Measurements from ENCODE around the gene EPAS1.

The EPAS1 gene

GRCh38 chr2:46319711-46320110 is 22.5 kb downstream of the EPAS1 start:
- Histone ChIP-seq H3K4me2 (ENCODE audit: low read depth, low read length) (no peak overlapping the region), H3K4me3 (ENCODE audit: low read length) (no peak overlapping the region), H3K27me3 (replicated peaks; ENCODE audit: insufficient read depth, low read length) (no peaks in the 10 kb centered on the region), H3K9ac (ENCODE audit: low read length) (no peak overlapping the region), H3K9me3 (replicated peaks; ENCODE audit: insufficient read depth, low read length) (no peaks in the 10 kb centered on the region), H3K36me3 (replicated peaks; ENCODE audit: insufficient read depth, low read length) (no peaks in the 10 kb centered on the region), H3K27ac (ENCODE audit: low read length) (no peak overlapping the region), H3K9me2 (replicated peaks; ENCODE audit: insufficient read depth, low read length) (no peaks in the 10 kb centered on the region), H2AFZ (ENCODE audit: low read length) (no peak overlapping the region), H3F3A (ENCODE audit: insufficient read depth, low read length) (no peaks in the 10 kb centered on the region), H4K20me1 (ENCODE audit: insufficient read depth, low read length) (no peaks in the 10 kb centered on the region), H3K4me1 (ENCODE audit: low read length) (no peaks in the 10 kb centered on the region), H3K79me2 (ENCODE audit: low read length) (no peaks in the 10 kb centered on the region)
- no peak for DNase-seq
- TF ChIP-seq EZH2phosphoT487 (IDR thresholded peaks at IDR 0.05; ENCODE audit: low read length) (no peak), EZH2 (optimal IDR thresholded peaks at IDR 0.05; ENCODE audit: low read depth, low read length) (no peak), CTCF (IDR thresholded peaks at IDR 0.05; ENCODE audit: low read length) (no peak)

- Histone ChIP-seq H3K9me3 (replicated peaks; ENCODE audit: insufficient read depth, low read length) (no peaks in the 10 kb centered on the region), H4K20me1 (ENCODE audit: insufficient read depth, low read length) (no peaks in the 10 kb centered on the region), H3K9ac (ENCODE audit: low read length) (no peak overlapping the region), H3K4me1 (ENCODE audit: low read length) (no peaks in the 10 kb centered on the region), H3K27me3 (replicated peaks; ENCODE audit: insufficient read depth, low read length) (no peaks in the 10 kb centered on the region), H2AFZ (ENCODE audit: low read length) (no peak overlapping the region), H3K4me2 (ENCODE audit: low read depth, low read length) (no peak overlapping the region), H3K79me2 (ENCODE audit: low read length) (no peaks in the 10 kb centered on the region), H3K4me3 (ENCODE audit: low read length) (no peak overlapping the region), H3K36me3 (replicated peaks; ENCODE audit: insufficient read depth, low read length) (no peaks in the 10 kb centered on the region), H3K9me2 (replicated peaks; ENCODE audit: insufficient read depth, low read length) (no peaks in the 10 kb centered on the region), H3F3A (ENCODE audit: insufficient read depth, low read length) (no peaks in the 10 kb centered on the region), H3K27ac (ENCODE audit: low read length) (no peak overlapping the region)
- TF ChIP-seq CTCF (IDR thresholded peaks at IDR 0.05; ENCODE audit: low read length): no peak
- no peak for TF ChIP-seq EZH2phosphoT487 (IDR thresholded peaks at IDR 0.05; ENCODE audit: low read length)
- no peak for TF ChIP-seq EZH2 (optimal IDR thresholded peaks at IDR 0.05; ENCODE audit: low read depth, low read length)
- no peak for DNase-seq
Measured at GRCh38 chr2:46320141-46320567, 22.9 kb downstream of the EPAS1 start.

GRCh38 chr2:46323730-46324129 is 26.5 kb downstream of the EPAS1 start:
- Histone ChIP-seq H3K4me3 (ENCODE audit: low read length) (no peak overlapping the region), H3K4me1 (ENCODE audit: low read length) (no peaks in the 10 kb centered on the region), H3K4me2 (ENCODE audit: low read depth, low read length) (no peak overlapping the region), H3K9ac (ENCODE audit: low read length) (no peak overlapping the region), H3K9me3 (replicated peaks; ENCODE audit: insufficient read depth, low read length) (no peaks in the 10 kb centered on the region), H3K79me2 (ENCODE audit: low read length) (no peaks in the 10 kb centered on the region), H3F3A (ENCODE audit: insufficient read depth, low read length) (no peaks in the 10 kb centered on the region), H3K9me2 (replicated peaks; ENCODE audit: insufficient read depth, low read length) (no peaks in the 10 kb centered on the region), H3K27me3 (replicated peaks; ENCODE audit: insufficient read depth, low read length) (no peaks in the 10 kb centered on the region), H3K27ac (ENCODE audit: low read length) (no peak overlapping the region), H3K36me3 (replicated peaks; ENCODE audit: insufficient read depth, low read length) (no peaks in the 10 kb centered on the region), H4K20me1 (ENCODE audit: insufficient read depth, low read length) (no peaks in the 10 kb centered on the region), H2AFZ (ENCODE audit: low read length) (no peak overlapping the region)
- no peak for DNase-seq
- TF ChIP-seq EZH2 (optimal IDR thresholded peaks at IDR 0.05; ENCODE audit: low read depth, low read length): no peak
- TF ChIP-seq EZH2phosphoT487 (IDR thresholded peaks at IDR 0.05; ENCODE audit: low read length): no peak
- no peak for TF ChIP-seq CTCF (IDR thresholded peaks at IDR 0.05; ENCODE audit: low read length)

Measured in MM.1S (cell line).